Endothelial cell of umbilical vein (primary cell): ENCODE measurements around the gene ADAM22.

Source experiments
- CTCF ChIP-seq, 2 donors: IDR thresholded peaks; 1 replicate in 1 of 2; 2 replicates in 1 of 2; pipeline ENCODE4 v1.5.1; 2011; ENCODE audit warnings: low read length in 2 of 2, mild to moderate bottlenecking in 2 of 2, moderate library complexity in 2 of 2, control low read depth in 1 of 2, inconsistent platforms in 1 of 2, low read depth in 1 of 2; ENCODE audit not compliant: insufficient read depth in 1 of 2; ENCODE audit errors: extremely low read depth in 1 of 2
- EZH2 ChIP-seq: IDR thresholded peaks from 2 replicates; pipeline ENCODE4 v1.6.1; 2012; ENCODE audit warnings: borderline replicate concordance, low read depth, mild to moderate bottlenecking, moderate library complexity, low read length, inconsistent platforms; ENCODE audit not compliant: severe bottlenecking
- POLR2A ChIP-seq: IDR thresholded peaks from 2 replicates; pipeline ENCODE4 v1.6.1; 2012; ENCODE audit warnings: low read depth, mild to moderate bottlenecking, control low read depth, low read length
- POLR2AphosphoS5 ChIP-seq: IDR thresholded peaks from 2 replicates; pipeline ENCODE4 v1.6.1; 2012; ENCODE audit warnings: low read depth, mild to moderate bottlenecking, control low read depth, low read length, moderate library complexity; ENCODE audit not compliant: insufficient read depth

GRCh38 chr7:87886875-87887274, 47.2 kb upstream of the ADAM22 start:
- TF ChIP-seq EZH2 (no peak), POLR2AphosphoS5 (no peak), CTCF (IDR thresholded peaks at IDR 0.05; ENCODE audit: extremely low read depth in 1 of 2, insufficient read depth in 1 of 2, low read depth in 1 of 2, low read length in 2 of 2) (peak; percentile 3 to 9), POLR2A (no peak)
